ENCODE measurements around the gene MMUT.

DNA sequence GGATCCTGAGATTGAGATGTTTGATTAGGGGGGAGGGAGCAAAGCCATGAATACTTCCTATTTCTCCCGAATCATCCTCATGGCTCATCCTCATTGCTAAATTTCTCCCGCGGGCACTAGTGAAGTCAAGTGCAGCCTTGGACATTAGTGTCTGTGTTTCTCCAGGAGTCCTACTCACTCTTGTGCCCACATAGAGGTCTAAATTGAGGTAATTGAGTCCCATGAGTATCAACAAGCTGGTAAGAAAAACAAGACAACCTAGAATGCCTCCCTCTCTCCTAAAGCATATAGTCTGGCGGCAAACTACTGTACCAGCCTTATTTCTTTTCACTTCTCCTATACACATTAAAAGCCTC lies 537 bp upstream of the MMUT start:
- TF ChIP-seq, protein P1, sequence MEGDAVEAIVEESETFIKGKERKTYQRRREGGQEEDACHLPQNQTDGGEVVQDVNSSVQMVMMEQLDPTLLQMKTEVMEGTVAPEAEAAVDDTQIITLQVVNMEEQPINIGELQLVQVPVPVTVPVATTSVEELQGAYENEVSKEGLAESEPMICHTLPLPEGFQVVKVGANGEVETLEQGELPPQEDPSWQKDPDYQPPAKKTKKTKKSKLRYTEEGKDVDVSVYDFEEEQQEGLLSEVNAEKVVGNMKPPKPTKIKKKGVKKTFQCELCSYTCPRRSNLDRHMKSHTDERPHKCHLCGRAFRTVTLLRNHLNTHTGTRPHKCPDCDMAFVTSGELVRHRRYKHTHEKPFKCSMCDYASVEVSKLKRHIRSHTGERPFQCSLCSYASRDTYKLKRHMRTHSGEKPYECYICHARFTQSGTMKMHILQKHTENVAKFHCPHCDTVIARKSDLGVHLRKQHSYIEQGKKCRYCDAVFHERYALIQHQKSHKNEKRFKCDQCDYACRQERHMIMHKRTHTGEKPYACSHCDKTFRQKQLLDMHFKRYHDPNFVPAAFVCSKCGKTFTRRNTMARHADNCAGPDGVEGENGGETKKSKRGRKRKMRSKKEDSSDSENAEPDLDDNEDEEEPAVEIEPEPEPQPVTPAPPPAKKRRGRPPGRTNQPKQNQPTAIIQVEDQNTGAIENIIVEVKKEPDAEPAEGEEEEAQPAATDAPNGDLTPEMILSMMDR (IDR thresholded peaks at IDR 0.05), result no peak
- TF ChIP-seq TCF7L2 (IDR thresholded peaks at IDR 0.05; ENCODE audit: low read depth, low read length) (no peak), POLR2AphosphoS5 (IDR thresholded peaks at IDR 0.05; ENCODE audit: low read depth, low read length) (no peak)
- TF ChIP-seq, protein P2, sequence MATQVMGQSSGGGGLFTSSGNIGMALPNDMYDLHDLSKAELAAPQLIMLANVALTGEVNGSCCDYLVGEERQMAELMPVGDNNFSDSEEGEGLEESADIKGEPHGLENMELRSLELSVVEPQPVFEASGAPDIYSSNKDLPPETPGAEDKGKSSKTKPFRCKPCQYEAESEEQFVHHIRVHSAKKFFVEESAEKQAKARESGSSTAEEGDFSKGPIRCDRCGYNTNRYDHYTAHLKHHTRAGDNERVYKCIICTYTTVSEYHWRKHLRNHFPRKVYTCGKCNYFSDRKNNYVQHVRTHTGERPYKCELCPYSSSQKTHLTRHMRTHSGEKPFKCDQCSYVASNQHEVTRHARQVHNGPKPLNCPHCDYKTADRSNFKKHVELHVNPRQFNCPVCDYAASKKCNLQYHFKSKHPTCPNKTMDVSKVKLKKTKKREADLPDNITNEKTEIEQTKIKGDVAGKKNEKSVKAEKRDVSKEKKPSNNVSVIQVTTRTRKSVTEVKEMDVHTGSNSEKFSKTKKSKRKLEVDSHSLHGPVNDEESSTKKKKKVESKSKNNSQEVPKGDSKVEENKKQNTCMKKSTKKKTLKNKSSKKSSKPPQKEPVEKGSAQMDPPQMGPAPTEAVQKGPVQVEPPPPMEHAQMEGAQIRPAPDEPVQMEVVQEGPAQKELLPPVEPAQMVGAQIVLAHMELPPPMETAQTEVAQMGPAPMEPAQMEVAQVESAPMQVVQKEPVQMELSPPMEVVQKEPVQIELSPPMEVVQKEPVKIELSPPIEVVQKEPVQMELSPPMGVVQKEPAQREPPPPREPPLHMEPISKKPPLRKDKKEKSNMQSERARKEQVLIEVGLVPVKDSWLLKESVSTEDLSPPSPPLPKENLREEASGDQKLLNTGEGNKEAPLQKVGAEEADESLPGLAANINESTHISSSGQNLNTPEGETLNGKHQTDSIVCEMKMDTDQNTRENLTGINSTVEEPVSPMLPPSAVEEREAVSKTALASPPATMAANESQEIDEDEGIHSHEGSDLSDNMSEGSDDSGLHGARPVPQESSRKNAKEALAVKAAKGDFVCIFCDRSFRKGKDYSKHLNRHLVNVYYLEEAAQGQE (IDR thresholded peaks at IDR 0.05; ENCODE audit: insufficient read depth in 1 of 2, low read depth in 2 of 2, low read length in 1 of 2), result no peak
